Hepatocyte (in vitro differentiated cells): Measurements from ENCODE around the gene BIRC7. TPM values are rescaled to one million over a fixed set of nuclear protein-coding genes. Genes with fewer than 3 reads are reported as not detected.

Experiments
- DNase-seq: peaks from one replicate; pipeline ENCODE4 v3.0.0-alpha.2; 2016; ENCODE audit warnings: low spot score
- H2AFZ ChIP-seq: fragments of 200-600 bp; sonication (generic); 2 replicates; pipeline ENCODE4 v1.6.0; 2016; ENCODE audit warnings: antibody characterized with exemption, mild to moderate bottlenecking
- H3K27ac ChIP-seq: fragments of 200-600 bp; sonication (generic); 2 replicates; pipeline ENCODE4 v1.5.1; 2016; ENCODE audit warnings: mild to moderate bottlenecking
- H3K27me3 ChIP-seq: fragments of 200-600 bp; sonication (generic); 2 replicates; pipeline ENCODE4 v1.6.1; 2016
- H3K36me3 ChIP-seq: fragments of 200-600 bp; sonication (generic); replicated peaks from 2 replicates; pipeline ENCODE4 v1.5.1; 2016; ENCODE audit warnings: low read depth; ENCODE audit not compliant: insufficient read depth
- H3K4me1 ChIP-seq: fragments of 200-600 bp; sonication (generic); 2 replicates; pipeline ENCODE4 v1.5.1; 2016; ENCODE audit warnings: mild to moderate bottlenecking, moderate library complexity; ENCODE audit not compliant: insufficient read depth
- H3K4me2 ChIP-seq: fragments of 200-600 bp; sonication (generic); 2 replicates; pipeline ENCODE4 v1.6.0; 2016
- H3K4me3 ChIP-seq: fragments of 200-600 bp; sonication (generic); 2 replicates; pipeline ENCODE4 v1.5.1; 2016; ENCODE audit warnings: mild to moderate bottlenecking
- H3K79me2 ChIP-seq: fragments of 200-600 bp; sonication (generic); 2 replicates; pipeline ENCODE4 v1.6.0; 2017; ENCODE audit warnings: mild to moderate bottlenecking
- H3K9me2 ChIP-seq: fragments of 200-600 bp; sonication (generic); replicated peaks from 2 replicates; pipeline ENCODE4 v1.6.0; 2017; ENCODE audit warnings: mild to moderate bottlenecking; ENCODE audit not compliant: insufficient read depth
- H3K9me3 ChIP-seq: fragments of 200-600 bp; sonication (generic); 2 replicates; pipeline ENCODE4 v1.5.1; 2016; ENCODE audit warnings: low read depth, mild to moderate bottlenecking
- H4K20me1 ChIP-seq: fragments of 200-600 bp; sonication (generic); 2 replicates; pipeline ENCODE4 v1.6.0; 2016; ENCODE audit warnings: mild to moderate bottlenecking; ENCODE audit not compliant: insufficient read depth, poor library complexity, severe bottlenecking
- EZH2 ChIP-seq: fragments of 200-600 bp; sonication (generic); IDR thresholded peaks from 2 replicates; pipeline ENCODE4 v1.6.1; 2016; ENCODE audit warnings: antibody characterized with exemption, mild to moderate bottlenecking, borderline replicate concordance
- EZH2phosphoT487 ChIP-seq: fragments of 200-600 bp; sonication (generic); IDR thresholded peaks from one replicate; pipeline ENCODE4 v1.6.1; 2018; ENCODE audit warnings: antibody characterized with exemption, mild to moderate bottlenecking, low read depth, moderate library complexity; ENCODE audit not compliant: unreplicated experiment, severe bottlenecking
- WGBS: methylation state at CpG from one replicate; pipeline ENCODE4 v1.1.6; 2016; ENCODE audit warnings: low lambda C conversion rate; ENCODE audit errors: missing lambda C conversion rate; 5-methylcytosine and 5-hydroxymethylcytosine counted together
- polyA plus RNA-seq: library from polyadenylated mRNA; unstranded; fragments of >200 nt; fragmentation: Nextera tagmentation; extraction: Ambion mirVana; gene quantifications from 2 replicates; pipeline ENCODE4 v1.2.1, GENCODE V29; 2016
- total RNA-seq: library from RNA; depleted of rRNA; stranded (reverse); fragments of >200 nt; gene quantifications from 2 replicates; pipeline ENCODE4 v1.2.3, GENCODE V29; 2014
- TF ChIP-seq, protein P1 (sequence below): fragments of 200-600 bp; sonication (generic); IDR thresholded peaks from 2 replicates; pipeline ENCODE4 v1.5.1; 2016; ENCODE audit warnings: antibody characterized with exemption, mild to moderate bottlenecking; ENCODE audit not compliant: poor library complexity

Gene BIRC7
- total and polyA plus RNA-seq, 2 experiments from 2014 or later = 0.43 to 2.0 TPM

DNA sequence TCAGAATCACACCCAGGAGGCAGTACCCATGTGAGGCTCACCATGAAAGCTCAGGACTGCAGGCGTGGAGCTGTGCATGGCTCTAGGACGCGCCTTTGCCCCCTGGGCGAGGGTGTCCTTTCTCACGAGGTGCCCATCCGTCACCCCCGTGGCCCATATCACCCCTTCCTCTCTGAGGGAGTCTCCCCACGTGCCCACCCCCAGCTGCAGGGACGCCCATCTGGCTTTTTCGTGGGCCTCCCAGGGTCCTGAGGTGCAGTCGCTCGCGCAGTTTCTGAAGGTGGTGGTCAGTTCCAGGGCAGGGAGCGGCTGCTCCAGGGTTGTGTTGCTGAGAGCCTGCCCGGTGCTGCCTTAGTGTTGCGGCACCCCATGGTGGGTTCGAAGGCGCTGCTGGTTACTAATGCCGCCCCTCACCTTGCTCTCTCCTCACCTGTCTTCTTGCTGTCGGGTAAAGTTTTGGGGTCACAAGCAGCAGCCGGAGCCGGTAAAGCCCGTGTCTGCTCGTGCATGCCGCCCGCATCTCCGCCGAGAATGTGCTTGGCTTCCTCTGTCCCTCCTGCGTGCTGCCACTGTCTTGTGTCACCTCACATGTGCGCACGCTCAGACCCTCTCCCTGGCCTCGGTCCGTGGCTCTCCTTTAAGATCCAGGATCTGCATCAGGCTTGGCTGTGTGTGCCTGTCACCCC, 47.8 kb downstream of the BIRC7 start:
- H3K36me3 ChIP-seq = no peaks in the 10 kb centered on the region
- H2AFZ ChIP-seq = no peak overlapping the region
- WGBS = 97% methylated on average over 31 of the region's 33 CpGs
- no peak overlapping the region for H3K4me2 ChIP-seq
- no peaks in the 10 kb centered on the region for H3K9me3 ChIP-seq
- H3K4me3 ChIP-seq = no peak overlapping the region
- no peaks in the 10 kb centered on the region for H3K4me1 ChIP-seq
- H3K27ac ChIP-seq = no peak overlapping the region
- H3K27me3 ChIP-seq = no peaks in the 10 kb centered on the region
- H3K79me2 ChIP-seq = no peaks in the 10 kb centered on the region
- no peak for TF ChIP-seq EZH2
- no peak for TF ChIP-seq EZH2phosphoT487
- TF ChIP-seq, protein P1, sequence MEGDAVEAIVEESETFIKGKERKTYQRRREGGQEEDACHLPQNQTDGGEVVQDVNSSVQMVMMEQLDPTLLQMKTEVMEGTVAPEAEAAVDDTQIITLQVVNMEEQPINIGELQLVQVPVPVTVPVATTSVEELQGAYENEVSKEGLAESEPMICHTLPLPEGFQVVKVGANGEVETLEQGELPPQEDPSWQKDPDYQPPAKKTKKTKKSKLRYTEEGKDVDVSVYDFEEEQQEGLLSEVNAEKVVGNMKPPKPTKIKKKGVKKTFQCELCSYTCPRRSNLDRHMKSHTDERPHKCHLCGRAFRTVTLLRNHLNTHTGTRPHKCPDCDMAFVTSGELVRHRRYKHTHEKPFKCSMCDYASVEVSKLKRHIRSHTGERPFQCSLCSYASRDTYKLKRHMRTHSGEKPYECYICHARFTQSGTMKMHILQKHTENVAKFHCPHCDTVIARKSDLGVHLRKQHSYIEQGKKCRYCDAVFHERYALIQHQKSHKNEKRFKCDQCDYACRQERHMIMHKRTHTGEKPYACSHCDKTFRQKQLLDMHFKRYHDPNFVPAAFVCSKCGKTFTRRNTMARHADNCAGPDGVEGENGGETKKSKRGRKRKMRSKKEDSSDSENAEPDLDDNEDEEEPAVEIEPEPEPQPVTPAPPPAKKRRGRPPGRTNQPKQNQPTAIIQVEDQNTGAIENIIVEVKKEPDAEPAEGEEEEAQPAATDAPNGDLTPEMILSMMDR = no peak
- H4K20me1 ChIP-seq = no peaks in the 10 kb centered on the region
- DNase-seq = no peak
- no peaks in the 10 kb centered on the region for H3K9me2 ChIP-seq

DNA sequence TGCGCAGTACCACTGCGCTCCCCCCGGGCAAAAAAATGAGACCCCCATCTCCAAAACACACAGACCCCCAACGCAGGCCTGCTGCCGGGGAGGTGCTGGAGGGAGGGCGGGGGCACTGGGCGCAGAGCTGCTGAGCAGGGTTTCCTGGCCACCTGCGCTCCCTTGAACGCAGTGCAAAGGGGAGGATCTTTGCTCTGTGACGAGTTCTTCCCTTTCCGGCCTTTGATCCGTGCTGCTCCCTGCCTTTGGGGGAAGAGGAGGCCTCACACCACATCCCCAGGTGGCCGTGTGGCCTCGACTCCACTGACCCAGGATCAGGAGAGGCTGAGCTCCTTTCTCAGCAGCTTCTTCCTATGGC, 48.4 kb downstream of the BIRC7 start:
- H3K9me3 ChIP-seq = no peaks in the 10 kb centered on the region
- H3K36me3 ChIP-seq = no peaks in the 10 kb centered on the region
- no peaks in the 10 kb centered on the region for H3K9me2 ChIP-seq
- TF ChIP-seq EZH2 (no peak), EZH2phosphoT487 (no peak)
- TF ChIP-seq, protein P1 = no peak
- H3K27ac ChIP-seq = no peak overlapping the region
- no peaks in the 10 kb centered on the region for H3K79me2 ChIP-seq
- H4K20me1 ChIP-seq = no peaks in the 10 kb centered on the region
- no peak overlapping the region for H3K4me2 ChIP-seq
- no peaks in the 10 kb centered on the region for H3K27me3 ChIP-seq
- no peak overlapping the region for H3K4me3 ChIP-seq
- 97% methylated on average over 13 of the region's 14 CpGs for WGBS
- no peak overlapping the region for H2AFZ ChIP-seq
- no peak for DNase-seq
- no peaks in the 10 kb centered on the region for H3K4me1 ChIP-seq

DNA sequence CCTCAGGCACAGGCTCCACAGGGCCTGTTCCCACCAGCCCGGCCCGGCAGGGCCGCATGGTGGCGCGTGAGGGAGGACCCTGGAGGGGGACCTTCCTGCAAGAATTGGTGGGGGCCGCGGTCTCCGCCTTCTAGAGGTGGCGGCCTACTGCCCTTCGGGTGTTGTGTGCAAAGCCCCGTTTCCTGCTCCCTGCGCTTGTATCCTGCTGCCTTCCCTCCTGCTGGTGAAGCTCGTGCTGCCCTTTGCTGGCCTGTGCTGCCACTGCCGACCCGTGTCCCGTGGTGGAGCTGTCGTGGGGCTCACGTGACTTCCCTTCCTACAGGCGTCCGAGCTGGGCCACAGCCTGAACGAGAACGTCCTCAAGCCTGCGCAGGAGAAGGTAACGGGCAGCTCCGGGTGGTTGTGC, 48.8 kb downstream of the BIRC7 start:
- Histone ChIP-seq H3K4me2 (no peak overlapping the region), H3K9me3 (no peaks in the 10 kb centered on the region), H3K27me3 (no peaks in the 10 kb centered on the region), H4K20me1 (no peaks in the 10 kb centered on the region), H3K36me3 (no peaks in the 10 kb centered on the region), H3K4me3 (no peak overlapping the region), H3K27ac (no peak overlapping the region), H3K79me2 (no peaks in the 10 kb centered on the region), H3K9me2 (no peaks in the 10 kb centered on the region), H3K4me1 (no peaks in the 10 kb centered on the region), H2AFZ (no peak overlapping the region)
- no peak for TF ChIP-seq EZH2
- TF ChIP-seq EZH2phosphoT487 = no peak
- TF ChIP-seq, protein P1 = no peak
- no peak for DNase-seq
- 94% methylated on average over 25 of the region's 25 CpGs for WGBS
